Femur (tissue), 1 donor: ENCODE measurements around the gene MGAT4A.
"Not testable (repeated sequence)": the region's sequence is repeated elsewhere in the genome, so short reads cannot be mapped to it uniquely, and the experiment has no call there.

Source experiments
- DNase-seq: peaks from one replicate; pipeline ENCODE4 v3.0.0-alpha.2; 2017

Gene MGAT4A

GRCh38 chr2:98728088-98728718, 2.7 kb downstream of the MGAT4A start:
- not testable (repeated sequence) for DNase-seq

GRCh38 chr2:98727369-98728087, 3.4 kb downstream of the MGAT4A start:
- no peak for DNase-seq

- DNase-seq = no peak
These were observed 4.1 kb downstream of the MGAT4A start for GRCh38 chr2:98726735-98727368.

GRCh38 chr2:98726205-98726604, 4.7 kb downstream of the MGAT4A start:
- no peak for DNase-seq

- no peak for DNase-seq
These were observed 10.6 kb downstream of the MGAT4A start for GRCh38 chr2:98720286-98720685.

GRCh38 chr2:98717621-98718020, 13.3 kb downstream of the MGAT4A start:
- DNase-seq = no peak

GRCh38 chr2:98716786-98717185, 14.1 kb downstream of the MGAT4A start:
- no peak for DNase-seq

GRCh38 chr2:98715812-98716451, 15.0 kb downstream of the MGAT4A start:
- no peak for DNase-seq

- DNase-seq = no peak
These were observed 17.5 kb downstream of the MGAT4A start for GRCh38 chr2:98713332-98714015.

GRCh38 chr2:98712145-98712544, 18.8 kb downstream of the MGAT4A start:
- DNase-seq = no peak

- no peak for DNase-seq
These were observed 19.4 kb downstream of the MGAT4A start for GRCh38 chr2:98711506-98711905.

- no peak for DNase-seq
These were observed 20.2 kb downstream of the MGAT4A start for GRCh38 chr2:98710734-98711133.

- peak; percentile 31 for DNase-seq
These were observed 21.4 kb downstream of the MGAT4A start for GRCh38 chr2:98709535-98709934.

GRCh38 chr2:98708396-98709186, 22.3 kb downstream of the MGAT4A start:
- DNase-seq = no peak

- no peak for DNase-seq
These were observed 24.3 kb downstream of the MGAT4A start for GRCh38 chr2:98706591-98706990.

- no peak for DNase-seq
These were observed 25.7 kb downstream of the MGAT4A start for GRCh38 chr2:98705333-98705617.

GRCh38 chr2:98704499-98705332, 26.2 kb downstream of the MGAT4A start:
- DNase-seq = no peak

- DNase-seq = no peak
These were observed 27.2 kb downstream of the MGAT4A start for GRCh38 chr2:98703738-98704137.

GRCh38 chr2:98702858-98703620, 27.9 kb downstream of the MGAT4A start:
- DNase-seq = no peak

- no peak for DNase-seq
These were observed 28.7 kb downstream of the MGAT4A start for GRCh38 chr2:98702127-98702802.
